Measurements from ENCODE around the gene GPRC5A.

GPRC5A gene

DNA sequence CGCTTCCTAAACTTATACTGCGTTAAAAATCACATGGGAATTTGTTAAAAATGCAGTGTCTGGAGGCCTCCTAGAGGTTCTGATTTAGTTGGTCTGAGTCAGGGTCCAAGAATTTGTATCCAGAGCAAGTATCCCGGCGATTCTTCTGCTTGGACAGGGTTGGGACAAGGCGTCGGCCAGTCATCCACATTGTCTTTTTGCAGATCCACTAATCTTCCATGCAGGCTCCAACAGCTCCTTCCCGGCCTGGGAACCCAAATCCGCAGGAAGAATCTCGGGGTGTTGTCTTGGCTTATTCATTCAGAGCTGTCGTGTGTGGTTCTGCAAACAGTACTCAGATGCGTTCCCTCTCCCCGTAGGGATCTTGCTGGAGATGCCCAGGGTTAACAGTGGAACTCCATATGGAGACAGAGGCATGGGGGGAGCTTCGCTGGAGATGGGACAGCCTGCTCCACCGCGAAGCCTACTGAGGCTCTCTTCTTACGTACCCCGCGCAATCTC lies 35.3 kb downstream of the GPRC5A start:
- TF ChIP-seq SIN3A (IDR thresholded peaks at IDR 0.05; ENCODE audit: borderline replicate concordance, insufficient read depth, low read length) = no peak
- TF ChIP-seq FOXP2 (optimal IDR thresholded peaks at IDR 0.05; ENCODE audit: borderline replicate concordance, extremely low read depth, extremely low read length, insufficient read depth) = no peak
- TF ChIP-seq POLR2AphosphoS5 (IDR thresholded peaks at IDR 0.05; ENCODE audit: low read depth, low read length) = no peak
- TF ChIP-seq, protein P1, sequence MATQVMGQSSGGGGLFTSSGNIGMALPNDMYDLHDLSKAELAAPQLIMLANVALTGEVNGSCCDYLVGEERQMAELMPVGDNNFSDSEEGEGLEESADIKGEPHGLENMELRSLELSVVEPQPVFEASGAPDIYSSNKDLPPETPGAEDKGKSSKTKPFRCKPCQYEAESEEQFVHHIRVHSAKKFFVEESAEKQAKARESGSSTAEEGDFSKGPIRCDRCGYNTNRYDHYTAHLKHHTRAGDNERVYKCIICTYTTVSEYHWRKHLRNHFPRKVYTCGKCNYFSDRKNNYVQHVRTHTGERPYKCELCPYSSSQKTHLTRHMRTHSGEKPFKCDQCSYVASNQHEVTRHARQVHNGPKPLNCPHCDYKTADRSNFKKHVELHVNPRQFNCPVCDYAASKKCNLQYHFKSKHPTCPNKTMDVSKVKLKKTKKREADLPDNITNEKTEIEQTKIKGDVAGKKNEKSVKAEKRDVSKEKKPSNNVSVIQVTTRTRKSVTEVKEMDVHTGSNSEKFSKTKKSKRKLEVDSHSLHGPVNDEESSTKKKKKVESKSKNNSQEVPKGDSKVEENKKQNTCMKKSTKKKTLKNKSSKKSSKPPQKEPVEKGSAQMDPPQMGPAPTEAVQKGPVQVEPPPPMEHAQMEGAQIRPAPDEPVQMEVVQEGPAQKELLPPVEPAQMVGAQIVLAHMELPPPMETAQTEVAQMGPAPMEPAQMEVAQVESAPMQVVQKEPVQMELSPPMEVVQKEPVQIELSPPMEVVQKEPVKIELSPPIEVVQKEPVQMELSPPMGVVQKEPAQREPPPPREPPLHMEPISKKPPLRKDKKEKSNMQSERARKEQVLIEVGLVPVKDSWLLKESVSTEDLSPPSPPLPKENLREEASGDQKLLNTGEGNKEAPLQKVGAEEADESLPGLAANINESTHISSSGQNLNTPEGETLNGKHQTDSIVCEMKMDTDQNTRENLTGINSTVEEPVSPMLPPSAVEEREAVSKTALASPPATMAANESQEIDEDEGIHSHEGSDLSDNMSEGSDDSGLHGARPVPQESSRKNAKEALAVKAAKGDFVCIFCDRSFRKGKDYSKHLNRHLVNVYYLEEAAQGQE (IDR thresholded peaks at IDR 0.05; ENCODE audit: insufficient read depth in 1 of 2, low read depth in 2 of 2, low read length in 2 of 2) = no peak
- TF ChIP-seq TAF1 (IDR thresholded peaks at IDR 0.05; ENCODE audit: borderline replicate concordance, insufficient read depth, low read length) = no peak

DNA sequence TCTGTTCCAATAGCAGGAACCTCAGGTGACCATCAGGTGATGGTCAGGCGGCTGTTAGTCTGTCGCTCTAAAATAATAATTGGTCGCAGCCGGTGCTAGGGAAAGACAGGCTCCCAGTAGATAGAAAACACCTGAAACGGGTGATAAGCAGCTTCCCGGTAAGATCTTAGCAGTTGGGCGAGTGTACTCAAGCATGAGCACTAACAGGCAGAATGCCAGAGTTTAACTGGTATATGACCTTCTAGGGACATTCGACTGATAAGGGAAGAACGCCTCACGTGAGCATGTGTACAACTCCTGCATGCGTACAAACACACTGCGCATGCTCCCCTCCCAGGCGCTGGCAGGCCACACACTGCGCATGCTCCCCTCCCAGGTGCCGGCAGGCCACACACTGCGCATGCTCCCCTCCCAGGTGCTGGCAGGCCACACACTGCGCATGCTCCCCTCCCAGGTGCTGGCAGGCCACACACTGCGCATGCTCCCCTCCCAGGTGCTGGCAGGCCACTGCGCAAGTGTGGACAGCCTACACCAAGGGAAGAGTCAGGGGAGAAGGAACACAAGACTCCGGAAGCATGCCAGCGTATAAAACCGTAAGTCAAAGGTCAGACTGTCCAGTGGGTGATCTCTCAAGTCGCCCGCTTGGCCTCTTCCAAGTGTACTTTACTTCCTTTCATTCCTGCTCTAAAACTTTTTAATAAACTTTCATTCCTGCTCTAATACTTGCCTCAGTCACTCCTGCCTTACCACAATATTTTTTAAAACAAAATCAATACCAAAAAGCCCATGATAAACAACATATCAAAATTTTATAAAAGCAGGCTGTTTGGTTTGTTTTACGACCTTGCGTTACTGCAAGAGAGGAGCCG lies 36.1 kb downstream of the GPRC5A start:
- TF ChIP-seq SIN3A (IDR thresholded peaks at IDR 0.05; ENCODE audit: borderline replicate concordance, insufficient read depth, low read length) (no peak), FOXP2 (optimal IDR thresholded peaks at IDR 0.05; ENCODE audit: borderline replicate concordance, extremely low read depth, extremely low read length, insufficient read depth) (no peak), TAF1 (IDR thresholded peaks at IDR 0.05; ENCODE audit: borderline replicate concordance, insufficient read depth, low read length) (no peak), POLR2AphosphoS5 (IDR thresholded peaks at IDR 0.05; ENCODE audit: low read depth, low read length) (no peak)
- TF ChIP-seq, protein P1 (IDR thresholded peaks at IDR 0.05; ENCODE audit: insufficient read depth in 1 of 2, low read depth in 2 of 2, low read length in 2 of 2) = no peak

DNA sequence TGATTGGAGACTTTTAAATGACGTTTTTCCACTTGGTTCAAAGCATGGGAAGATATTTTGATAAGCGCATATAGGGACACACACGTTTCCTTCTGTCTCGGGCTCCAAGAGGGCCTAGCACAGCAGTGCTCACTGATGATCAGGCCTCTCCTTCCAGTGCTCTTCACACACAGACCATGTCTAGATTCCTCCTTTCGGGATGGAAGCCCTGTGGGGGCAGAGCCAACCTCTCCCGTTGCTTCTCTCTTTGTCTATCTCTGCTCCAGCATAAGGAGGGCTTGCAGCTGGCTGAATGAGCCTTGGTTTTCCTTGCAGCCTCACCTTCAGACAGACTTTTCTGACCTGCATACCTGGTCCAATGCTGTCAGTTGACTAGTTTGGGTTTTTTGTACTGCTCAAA lies 38.3 kb downstream of the GPRC5A start:
- no peak for TF ChIP-seq SIN3A (IDR thresholded peaks at IDR 0.05; ENCODE audit: borderline replicate concordance, insufficient read depth, low read length)
- no peak for TF ChIP-seq FOXP2 (optimal IDR thresholded peaks at IDR 0.05; ENCODE audit: borderline replicate concordance, extremely low read depth, extremely low read length, insufficient read depth)
- TF ChIP-seq TAF1 (IDR thresholded peaks at IDR 0.05; ENCODE audit: borderline replicate concordance, insufficient read depth, low read length) = no peak
- TF ChIP-seq, protein P1 (IDR thresholded peaks at IDR 0.05; ENCODE audit: insufficient read depth in 1 of 2, low read depth in 2 of 2, low read length in 2 of 2) = no peak
- TF ChIP-seq POLR2AphosphoS5 (IDR thresholded peaks at IDR 0.05; ENCODE audit: low read depth, low read length) = no peak

DNA sequence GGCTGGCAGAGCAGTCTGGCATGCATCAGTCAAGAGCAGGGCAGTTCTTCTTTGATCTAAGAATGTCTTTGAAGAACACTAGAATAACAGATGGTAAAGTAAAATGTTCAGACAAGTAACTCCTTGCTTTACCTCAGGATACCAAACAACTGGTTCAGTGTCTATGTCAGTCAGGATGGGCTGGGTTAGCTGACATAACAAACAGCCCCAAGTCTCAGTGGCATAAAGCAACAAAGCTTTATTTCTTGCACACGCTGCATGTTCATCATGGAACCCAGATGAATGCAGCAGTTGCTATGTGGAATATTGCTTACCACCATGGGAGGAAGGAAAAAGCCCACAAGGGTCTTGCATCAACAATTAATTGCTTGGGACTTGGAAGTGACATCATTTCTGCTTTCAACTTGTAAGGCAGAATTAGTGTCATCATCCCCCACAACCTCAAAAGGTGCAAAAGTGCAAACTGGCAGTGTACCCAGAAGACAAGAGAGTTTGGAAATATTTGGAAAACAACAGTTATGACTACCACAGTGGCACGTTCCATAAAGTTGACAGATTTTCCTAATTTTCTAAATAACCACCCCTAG lies 39.4 kb downstream of the GPRC5A start:
- no peak for TF ChIP-seq TAF1 (IDR thresholded peaks at IDR 0.05; ENCODE audit: borderline replicate concordance, insufficient read depth, low read length)
- TF ChIP-seq POLR2AphosphoS5 (IDR thresholded peaks at IDR 0.05; ENCODE audit: low read depth, low read length) = no peak
- no peak for TF ChIP-seq FOXP2 (optimal IDR thresholded peaks at IDR 0.05; ENCODE audit: borderline replicate concordance, extremely low read depth, extremely low read length, insufficient read depth)
- no peak for TF ChIP-seq SIN3A (IDR thresholded peaks at IDR 0.05; ENCODE audit: borderline replicate concordance, insufficient read depth, low read length)
- TF ChIP-seq, protein P1 (IDR thresholded peaks at IDR 0.05; ENCODE audit: insufficient read depth in 1 of 2, low read depth in 2 of 2, low read length in 2 of 2) = no peak
